Measurements from ENCODE around the gene MRTO4.

DNA sequence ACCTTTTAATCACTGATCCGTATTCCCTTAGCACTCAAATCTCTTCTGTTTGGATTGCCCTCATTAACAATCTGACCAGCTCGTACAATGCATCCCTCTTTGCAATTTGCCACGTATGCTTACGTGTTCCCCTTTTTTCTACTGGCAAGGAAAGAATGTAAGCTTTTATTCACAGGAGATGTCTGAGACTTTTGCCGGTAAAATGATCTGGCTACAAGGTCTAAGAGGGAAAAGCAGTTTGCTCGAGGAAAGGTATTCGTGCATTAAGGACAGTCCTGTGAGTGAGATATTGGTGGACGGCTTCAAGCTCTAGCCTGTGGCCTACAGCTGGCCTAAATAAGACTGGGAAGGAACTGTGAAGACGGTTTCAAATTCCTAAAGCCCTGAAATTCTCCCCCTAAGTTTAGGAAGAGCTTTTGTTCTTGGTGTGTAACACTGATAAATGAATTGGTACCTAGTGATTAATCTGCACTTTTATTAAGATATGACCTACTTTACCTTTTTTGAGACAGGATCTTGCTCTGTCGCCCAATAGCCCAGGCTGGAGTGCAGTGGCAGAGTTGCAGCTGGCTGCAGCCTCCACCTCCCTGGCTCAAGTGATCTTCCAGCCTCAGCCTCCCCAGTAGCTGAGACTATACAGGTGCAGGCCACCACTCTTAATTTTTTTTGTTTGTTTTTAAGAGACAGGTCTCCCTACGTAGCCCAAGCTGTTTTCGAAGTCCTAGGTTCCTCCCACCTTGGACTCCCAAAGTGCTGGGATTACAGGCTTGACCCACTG lies 40.6 kb upstream of the MRTO4 start:
- TF ChIP-seq, protein P1, sequence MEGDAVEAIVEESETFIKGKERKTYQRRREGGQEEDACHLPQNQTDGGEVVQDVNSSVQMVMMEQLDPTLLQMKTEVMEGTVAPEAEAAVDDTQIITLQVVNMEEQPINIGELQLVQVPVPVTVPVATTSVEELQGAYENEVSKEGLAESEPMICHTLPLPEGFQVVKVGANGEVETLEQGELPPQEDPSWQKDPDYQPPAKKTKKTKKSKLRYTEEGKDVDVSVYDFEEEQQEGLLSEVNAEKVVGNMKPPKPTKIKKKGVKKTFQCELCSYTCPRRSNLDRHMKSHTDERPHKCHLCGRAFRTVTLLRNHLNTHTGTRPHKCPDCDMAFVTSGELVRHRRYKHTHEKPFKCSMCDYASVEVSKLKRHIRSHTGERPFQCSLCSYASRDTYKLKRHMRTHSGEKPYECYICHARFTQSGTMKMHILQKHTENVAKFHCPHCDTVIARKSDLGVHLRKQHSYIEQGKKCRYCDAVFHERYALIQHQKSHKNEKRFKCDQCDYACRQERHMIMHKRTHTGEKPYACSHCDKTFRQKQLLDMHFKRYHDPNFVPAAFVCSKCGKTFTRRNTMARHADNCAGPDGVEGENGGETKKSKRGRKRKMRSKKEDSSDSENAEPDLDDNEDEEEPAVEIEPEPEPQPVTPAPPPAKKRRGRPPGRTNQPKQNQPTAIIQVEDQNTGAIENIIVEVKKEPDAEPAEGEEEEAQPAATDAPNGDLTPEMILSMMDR (IDR thresholded peaks at IDR 0.05), result no peak
- no peak for TF ChIP-seq POLR2A (IDR thresholded peaks at IDR 0.05)
